HCT116 (cell line): ENCODE measurements around the gene TNIK. TPM values are rescaled to one million over a fixed set of nuclear protein-coding genes. Genes with fewer than 3 reads are reported as not detected.

ENCODE experiments used
- CBX3 ChIP-seq: IDR thresholded peaks from 2 replicates; pipeline ENCODE4 v1.6.1; 2012; ENCODE audit warnings: low read depth
- CEBPB ChIP-seq: IDR thresholded peaks from 2 replicates; pipeline ENCODE4 v1.6.1; 2012; ENCODE audit warnings: low read depth
- CTCF ChIP-seq, 3 experiments: fragments of 200-600 bp in 1 of 3; sonication (generic) in 1 of 3; IDR thresholded peaks in 2 of 3; conservative IDR thresholded peaks in 1 of 3; 2 replicates each; pipeline ENCODE4 v1.5.1; 2012 to 2017; ENCODE audit warnings: low read depth in 2 of 3, low read length in 2 of 3, antibody characterized with exemption in 1 of 3, borderline replicate concordance in 1 of 3, control low read depth in 1 of 3, mild to moderate bottlenecking in 1 of 3, mixed read lengths in 1 of 3, mixed run types in 1 of 3, moderate library complexity in 1 of 3; ENCODE audit not compliant: insufficient read depth in 1 of 3
- ELF1 ChIP-seq: IDR thresholded peaks from 2 replicates; pipeline ENCODE4 v1.6.1; 2012; ENCODE audit warnings: low read depth, borderline replicate concordance
- EZH2 ChIP-seq: fragments of 200-600 bp; sonication (generic); IDR thresholded peaks from 2 replicates; pipeline ENCODE4 v1.6.1; 2017; ENCODE audit warnings: antibody characterized with exemption, mixed run types
- EZH2phosphoT487 ChIP-seq: fragments of 200-600 bp; IDR thresholded peaks from 2 replicates; pipeline ENCODE4 v1.6.1; 2018; ENCODE audit warnings: antibody characterized with exemption, borderline replicate concordance
- POLR2A ChIP-seq: IDR thresholded peaks from 2 replicates; pipeline ENCODE4 v1.7.0; 2011; ENCODE audit warnings: borderline replicate concordance; ENCODE audit not compliant: insufficient read depth, insufficient read length; ENCODE audit errors: extremely low read depth
- RAD21 ChIP-seq: IDR thresholded peaks from 2 replicates; pipeline ENCODE4 v1.6.1; 2012; ENCODE audit warnings: low read depth, mild to moderate bottlenecking
- REST ChIP-seq: IDR thresholded peaks from 2 replicates; pipeline ENCODE4 v1.6.1; 2012; ENCODE audit warnings: low read depth
- YY1 ChIP-seq: IDR thresholded peaks from 2 replicates; pipeline ENCODE4 v1.6.1; 2011; ENCODE audit warnings: low read length, low read depth, moderate library complexity, mild to moderate bottlenecking; ENCODE audit not compliant: insufficient replicate concordance; ENCODE audit errors: extremely low read depth
- ZNF274 ChIP-seq: fragments of 200-500 bp; sonication (Bioruptor generic); IDR thresholded peaks from 2 replicates; pipeline ENCODE4 v1.6.1; 2014; ENCODE audit warnings: mild to moderate bottlenecking, low read depth, low read length, inconsistent platforms
- total RNA-seq: library from RNA; stranded (reverse); gene quantifications from one replicate; pipeline ENCODE4 v1.2.1, GENCODE V29; 2021; ENCODE audit not compliant: unreplicated experiment

Gene TNIK
- total RNA-seq, 1 experiment from 2014 or later: 24.1 TPM

GRCh38 chr3:171165983-171166382 lies 294.2 kb downstream of the TNIK start (continued):
- no peak for TF ChIP-seq REST
- TF ChIP-seq ELF1: no peak
- TF ChIP-seq POLR2A: no peak
- TF ChIP-seq EZH2: no peak
- no peak for TF ChIP-seq ZNF274
- TF ChIP-seq YY1: no peak
- TF ChIP-seq EZH2phosphoT487: no peak
- no peak for TF ChIP-seq CTCF (IDR thresholded peaks at IDR 0.05 in 2 of 3, conservative IDR thresholded peaks at IDR 0.05 in 1 of 3; ENCODE audit: borderline replicate concordance in 1 of 3, insufficient read depth in 1 of 3, low read depth in 2 of 3, low read length in 2 of 3)
- TF ChIP-seq CBX3: no peak
- no peak for TF ChIP-seq CEBPB
- TF ChIP-seq RAD21: no peak
